Measurements from ENCODE around the gene C2orf76.

DNA sequence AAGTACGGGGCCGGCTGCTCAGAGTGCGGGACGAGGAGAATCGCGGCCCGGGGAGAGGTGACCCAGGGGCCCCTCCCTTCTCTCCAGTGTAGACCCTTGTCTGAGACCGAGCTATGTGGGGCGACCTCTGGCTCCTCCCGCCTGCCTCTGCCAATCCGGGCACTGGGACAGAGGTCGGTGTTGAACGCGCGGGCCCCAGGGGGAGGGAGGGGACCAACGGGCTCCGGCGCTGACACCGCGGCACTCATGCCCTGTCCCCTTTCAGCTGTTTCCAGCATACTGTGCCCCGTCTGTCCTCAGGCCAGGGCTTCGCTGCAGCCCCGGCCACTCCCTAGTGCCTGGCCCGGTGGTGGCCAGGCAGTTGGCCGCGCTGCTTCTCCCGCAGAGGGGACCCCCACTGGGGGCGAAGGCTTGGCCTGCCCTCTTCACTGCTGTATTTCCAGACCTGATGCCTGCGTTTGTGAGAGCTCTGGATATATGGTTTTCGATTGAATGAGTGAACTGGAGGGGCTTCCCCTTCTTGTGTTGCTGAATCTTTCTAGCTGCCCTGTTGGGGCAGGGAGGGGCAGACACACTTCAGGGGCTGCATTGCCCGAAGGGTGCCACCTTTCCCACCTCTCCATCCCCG is 952 bp upstream of the C2orf76 start:
- TF ChIP-seq, protein P1, sequence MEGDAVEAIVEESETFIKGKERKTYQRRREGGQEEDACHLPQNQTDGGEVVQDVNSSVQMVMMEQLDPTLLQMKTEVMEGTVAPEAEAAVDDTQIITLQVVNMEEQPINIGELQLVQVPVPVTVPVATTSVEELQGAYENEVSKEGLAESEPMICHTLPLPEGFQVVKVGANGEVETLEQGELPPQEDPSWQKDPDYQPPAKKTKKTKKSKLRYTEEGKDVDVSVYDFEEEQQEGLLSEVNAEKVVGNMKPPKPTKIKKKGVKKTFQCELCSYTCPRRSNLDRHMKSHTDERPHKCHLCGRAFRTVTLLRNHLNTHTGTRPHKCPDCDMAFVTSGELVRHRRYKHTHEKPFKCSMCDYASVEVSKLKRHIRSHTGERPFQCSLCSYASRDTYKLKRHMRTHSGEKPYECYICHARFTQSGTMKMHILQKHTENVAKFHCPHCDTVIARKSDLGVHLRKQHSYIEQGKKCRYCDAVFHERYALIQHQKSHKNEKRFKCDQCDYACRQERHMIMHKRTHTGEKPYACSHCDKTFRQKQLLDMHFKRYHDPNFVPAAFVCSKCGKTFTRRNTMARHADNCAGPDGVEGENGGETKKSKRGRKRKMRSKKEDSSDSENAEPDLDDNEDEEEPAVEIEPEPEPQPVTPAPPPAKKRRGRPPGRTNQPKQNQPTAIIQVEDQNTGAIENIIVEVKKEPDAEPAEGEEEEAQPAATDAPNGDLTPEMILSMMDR (IDR thresholded peaks at IDR 0.05): no peak
- no peak for TF ChIP-seq POLR2AphosphoS5 (IDR thresholded peaks at IDR 0.05)

Data from esophagus muscularis mucosa (tissue), 3 donors.